ENCODE measurements around the gene E2F3. TPM values are rescaled to one million over a fixed set of nuclear protein-coding genes. Genes with fewer than 3 reads are reported as not detected.

The E2F3 gene
- total and polyA plus RNA-seq, 2 donors (not counting 3 experiments of a cell fraction or from before 2014, with no cell fraction given): 8.6 to 22.0 TPM

DNA sequence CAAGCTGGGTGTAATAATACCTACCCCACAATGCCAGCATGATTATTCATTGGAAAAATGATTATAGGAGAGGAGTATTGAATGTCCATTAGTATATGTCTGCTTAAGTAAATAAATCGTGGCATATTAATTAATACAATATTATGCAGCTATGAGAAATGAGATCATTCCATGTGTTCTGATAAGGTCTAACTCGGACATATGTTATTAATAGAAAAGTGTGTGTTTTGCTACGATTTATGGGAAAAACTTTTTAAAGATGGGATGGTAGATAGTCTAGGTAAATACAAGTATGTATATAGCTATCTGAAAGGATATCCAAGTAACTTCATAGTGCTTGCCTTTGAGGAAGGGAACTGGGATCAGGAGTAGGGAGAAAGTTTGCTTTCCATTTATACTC lies 71.1 kb downstream of the E2F3 start:
- H4K20me1 ChIP-seq (replicated peaks; ENCODE audit: control insufficient read depth, extremely low read depth, insufficient read depth, low read length): peaks cover 10% of the 10 kb centered on the region
- no peak for FAIRE-seq
- POLR2A ChIA-PET: no interaction called here
- H3K79me2 ChIP-seq (ENCODE audit: control insufficient read depth, insufficient read depth, low read length): peaks cover 51% of the 10 kb centered on the region
- dilution Hi-C loops (cut with MboI; ENCODE audit: extremely low pct_ligation_motif_present, low sequenced_read_pairs) (no loop called here), intact Hi-C loops (cut with micrococcal nuclease) (no loop called here)
- no peak for DNase-seq (ENCODE audit: low read depth, low spot score)
- BruUV-seq (replicated peaks): no TSS peak
- H3K4me3 ChIP-seq (replicated peaks in 1 of 3; ENCODE audit: insufficient read depth in 1 of 3, low read depth in 1 of 3, low read length in 3 of 3): no peak overlapping the region
- no peaks in the 10 kb centered on the region for H3K9me1 ChIP-seq (replicated peaks; ENCODE audit: control insufficient read depth, extremely low read depth, insufficient read depth, low read length)
- TF ChIP-seq FOS (IDR thresholded peaks at IDR 0.05; ENCODE audit: borderline replicate concordance, insufficient read depth, low read length): no peak
- no peaks in the 10 kb centered on the region for H3K27me3 ChIP-seq (ENCODE audit: control insufficient read depth in 2 of 2, insufficient read depth in 2 of 2, low read length in 2 of 2)
- no peaks in the 10 kb centered on the region for H3K9me3 ChIP-seq (replicated peaks; ENCODE audit: control insufficient read depth, insufficient read depth, low read length)
- H3K9ac ChIP-seq (replicated peaks; ENCODE audit: extremely low read depth, insufficient read depth, low read length): no peak overlapping the region
- no peak overlapping the region for H3K4me2 ChIP-seq (ENCODE audit: insufficient read depth, low read length)
- H3K4me1 ChIP-seq (ENCODE audit: control insufficient read depth, extremely low read depth, insufficient read depth, low read length): no peaks in the 10 kb centered on the region
- no peak overlapping the region for H2AFZ ChIP-seq (ENCODE audit: low read depth, low read length)
- no peaks in the 10 kb centered on the region for H3K36me3 ChIP-seq (ENCODE audit: control insufficient read depth in 2 of 2, extremely low read depth in 1 of 2, insufficient read depth in 2 of 2, low read length in 2 of 2)
- H3K27ac ChIP-seq (ENCODE audit: insufficient read depth, low read depth, low read length): no peak overlapping the region
- CTCF ChIA-PET: interaction anchor here (1.1 kb wide), 1 partner anchor 14 kb away, joined by 5 read pairs; no protein-coding TSS in a partner anchor

DNA sequence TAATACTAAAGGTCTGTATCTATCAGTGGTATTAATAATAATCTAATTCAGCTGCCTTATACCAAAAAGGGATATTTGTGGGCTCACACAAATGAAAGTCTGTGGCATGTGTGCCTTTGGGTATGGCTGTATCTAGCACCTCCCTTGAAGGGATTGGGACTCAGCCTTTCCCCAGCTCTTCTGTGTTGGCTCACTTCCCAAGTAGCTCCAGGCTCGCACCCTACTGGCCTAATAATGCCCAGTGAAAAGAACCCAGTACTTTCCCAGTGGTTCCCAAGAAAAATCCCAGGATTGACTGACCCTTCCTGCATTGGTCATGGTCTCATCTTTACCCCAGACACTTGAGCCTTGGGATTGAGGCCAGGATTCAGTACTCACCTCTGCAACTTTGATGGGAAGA lies 71.8 kb downstream of the E2F3 start:
- ChIA-PET POLR2A (no interaction called here), CTCF (interaction anchor here (1.0 kb wide), 1 partner anchor 19 kb away, joined by 3 read pairs; no protein-coding TSS in a partner anchor)
- Histone ChIP-seq H3K36me3 (ENCODE audit: control insufficient read depth in 2 of 2, extremely low read depth in 1 of 2, insufficient read depth in 2 of 2, low read length in 2 of 2) (no peaks in the 10 kb centered on the region), H3K27ac (ENCODE audit: insufficient read depth, low read depth, low read length) (no peak overlapping the region), H2AFZ (ENCODE audit: low read depth, low read length) (no peak overlapping the region), H3K9ac (replicated peaks; ENCODE audit: extremely low read depth, insufficient read depth, low read length) (no peak overlapping the region), H3K79me2 (ENCODE audit: control insufficient read depth, insufficient read depth, low read length) (peaks cover 54% of the 10 kb centered on the region), H4K20me1 (replicated peaks; ENCODE audit: control insufficient read depth, extremely low read depth, insufficient read depth, low read length) (peaks cover 10% of the 10 kb centered on the region), H3K4me1 (ENCODE audit: control insufficient read depth, extremely low read depth, insufficient read depth, low read length) (no peaks in the 10 kb centered on the region), H3K27me3 (ENCODE audit: control insufficient read depth in 2 of 2, insufficient read depth in 2 of 2, low read length in 2 of 2) (no peaks in the 10 kb centered on the region), H3K4me3 (replicated peaks in 1 of 3; ENCODE audit: insufficient read depth in 1 of 3, low read depth in 1 of 3, low read length in 3 of 3) (no peak overlapping the region), H3K9me3 (replicated peaks; ENCODE audit: control insufficient read depth, insufficient read depth, low read length) (no peaks in the 10 kb centered on the region), H3K9me1 (replicated peaks; ENCODE audit: control insufficient read depth, extremely low read depth, insufficient read depth, low read length) (no peaks in the 10 kb centered on the region), H3K4me2 (ENCODE audit: insufficient read depth, low read length) (no peak overlapping the region)
- dilution Hi-C loops (cut with MboI; ENCODE audit: extremely low pct_ligation_motif_present, low sequenced_read_pairs): no loop called here
- FAIRE-seq (no peak), DNase-seq (ENCODE audit: low read depth, low spot score) (no peak)
- intact Hi-C loops (cut with micrococcal nuclease): no loop called here
- TF ChIP-seq JUN (IDR thresholded peaks at IDR 0.05; ENCODE audit: borderline replicate concordance, insufficient read depth, insufficient read length, low read depth) (no peak), GATA2 (IDR thresholded peaks at IDR 0.05; ENCODE audit: insufficient read depth, insufficient read length, low read depth, low read length) (no peak)
- no TSS peak for BruUV-seq (replicated peaks)
